IPS-20b (cell line): ENCODE results near the gene TMEM151B.
"Not testable (repeated sequence)": the region's sequence is repeated elsewhere in the genome, so short reads cannot be mapped to it uniquely, and the experiment has no call there.

Experiments
- H3K27ac ChIP-seq: one replicate; pipeline ENCODE4 v1.5.1; 2013; ENCODE audit warnings: low read length
- H3K27me3 ChIP-seq: 2 replicates; pipeline ENCODE4 v1.6.1; 2013; ENCODE audit warnings: mild to moderate bottlenecking, low read length, inconsistent platforms; ENCODE audit not compliant: insufficient read depth
- H3K36me3 ChIP-seq: 2 replicates; pipeline ENCODE4 v1.6.1; 2013; ENCODE audit warnings: low read depth, mild to moderate bottlenecking, inconsistent platforms, low read length, moderate library complexity; ENCODE audit not compliant: insufficient read depth
- H3K4me1 ChIP-seq: 2 replicates; pipeline ENCODE4 v1.6.1; 2013; ENCODE audit warnings: mild to moderate bottlenecking, control low read depth, inconsistent platforms, low read length, moderate library complexity; ENCODE audit not compliant: insufficient read depth
- H3K4me3 ChIP-seq: 2 replicates; pipeline ENCODE4 v1.5.1; 2013; ENCODE audit warnings: mild to moderate bottlenecking, low read length, inconsistent platforms
- H3K9ac ChIP-seq: 2 replicates; pipeline ENCODE4 v1.6.1; 2013; ENCODE audit warnings: low read depth, mild to moderate bottlenecking, inconsistent platforms, low read length, moderate library complexity
- H3K9me3 ChIP-seq: 2 replicates; pipeline ENCODE4 v1.6.1; 2013; ENCODE audit warnings: mild to moderate bottlenecking, low read depth, low read length, inconsistent platforms; ENCODE audit not compliant: insufficient read depth

The TMEM151B gene

DNA sequence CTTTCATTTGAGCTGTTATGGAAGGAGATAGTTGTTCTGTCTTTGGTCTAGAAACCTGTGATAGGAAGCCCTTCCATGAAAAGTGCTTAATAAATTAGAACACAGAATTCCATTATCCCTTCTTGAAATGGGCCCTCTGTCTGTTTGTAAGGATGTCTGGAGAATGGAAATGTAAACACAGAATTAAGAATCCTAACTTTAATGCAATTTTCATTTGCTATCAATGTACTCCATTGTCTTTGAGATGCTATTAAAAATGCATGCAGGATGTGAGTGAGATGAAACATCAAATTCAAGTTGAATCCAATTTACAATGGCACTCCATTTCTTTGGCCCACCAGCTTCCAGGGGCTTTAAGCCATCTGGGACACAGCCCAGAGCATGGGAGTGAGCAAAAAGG is 56.8 kb downstream of the TMEM151B start:
- Histone ChIP-seq H3K27me3 (peaks cover 6% of the 10 kb centered on the region; the same call in 1 of the 2 replicates), H3K4me1 (peaks cover 14% of the 10 kb centered on the region; the same call in 1 of the 2 replicates), H3K27ac (no peak overlapping the region), H3K4me3 (no peak overlapping the region), H3K36me3 (no peaks in the 10 kb centered on the region), H3K9ac (no peak overlapping the region), H3K9me3 (no peaks in the 10 kb centered on the region)

DNA sequence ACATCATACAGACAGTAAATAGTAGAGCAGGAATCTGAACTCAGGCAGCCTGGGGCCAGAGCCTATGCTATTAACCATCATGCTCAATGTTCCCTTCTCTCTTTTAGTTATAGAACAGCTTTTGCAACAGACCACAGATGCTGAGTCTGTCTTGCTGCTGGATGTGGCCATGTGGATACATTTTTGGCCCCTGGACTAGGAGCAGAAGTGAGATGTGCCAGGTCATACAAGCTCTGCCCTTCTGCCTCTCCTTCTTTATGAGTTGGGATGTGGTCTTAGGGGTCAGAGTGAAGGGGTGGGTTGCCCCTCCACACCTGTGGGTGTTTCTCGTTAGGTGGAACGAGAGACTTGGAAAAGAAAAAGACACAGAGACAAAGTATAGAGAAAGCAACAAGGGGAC is 57.5 kb downstream of the TMEM151B start:
- Histone ChIP-seq H3K27me3 (peaks cover 6% of the 10 kb centered on the region; the same call in 1 of the 2 replicates), H3K27ac (no peak overlapping the region), H3K36me3 (no peaks in the 10 kb centered on the region), H3K9me3 (no peaks in the 10 kb centered on the region), H3K4me1 (peaks cover 14% of the 10 kb centered on the region; the same call in 1 of the 2 replicates), H3K9ac (peak overlapping the region; percentile 37; the same call in 1 of the 2 replicates), H3K4me3 (peak overlapping the region; percentile 48; the same call in 1 of the 2 replicates)

DNA sequence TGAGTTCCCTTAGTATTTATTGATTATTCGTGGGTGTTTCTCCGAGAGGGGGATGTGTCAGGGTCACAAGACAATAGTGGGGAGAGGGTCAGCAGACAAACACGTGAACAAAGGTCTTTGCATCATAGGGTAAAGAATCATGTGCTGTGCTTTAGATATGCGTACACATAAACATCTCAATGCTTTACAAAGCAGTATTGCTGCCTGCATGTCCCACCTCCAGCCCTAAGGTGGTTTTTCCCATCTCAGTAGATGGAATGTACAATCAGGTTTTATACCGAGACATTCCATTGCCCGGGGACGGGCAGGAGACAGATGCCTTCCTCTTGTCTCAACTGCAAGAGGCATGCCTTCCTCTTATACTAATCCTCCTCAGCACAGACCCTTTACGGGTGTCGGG is 58.0 kb downstream of the TMEM151B start:
- Histone ChIP-seq H3K9ac (peak overlapping the region; percentile 37; the same call in 1 of the 2 replicates), H3K4me3 (peak overlapping the region; percentile 48; the same call in 1 of the 2 replicates), H3K4me1 (peaks cover 14% of the 10 kb centered on the region; the same call in 1 of the 2 replicates)
- H3K36me3 ChIP-seq, H3K27me3 ChIP-seq, H3K9me3 ChIP-seq, H3K27ac ChIP-seq: not testable (repeated sequence)

DNA sequence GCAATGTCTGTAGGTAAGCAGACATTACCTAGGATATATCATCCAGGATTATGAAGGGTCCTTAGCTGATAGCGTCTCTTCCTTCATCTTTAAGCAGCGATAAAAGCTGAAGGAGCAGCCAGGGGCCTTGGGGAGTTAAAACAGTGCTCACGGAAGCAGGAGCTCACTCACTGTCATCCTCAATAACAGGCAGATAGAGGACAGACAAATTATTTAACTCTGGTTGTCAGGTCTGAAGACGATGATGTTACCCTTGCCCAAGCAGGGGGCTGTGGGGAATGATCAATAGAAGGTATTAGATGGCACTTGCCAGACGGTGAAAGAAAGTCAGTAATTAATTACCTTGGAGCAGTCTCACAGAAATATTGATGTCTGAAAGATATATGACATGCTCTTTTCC is 59.6 kb downstream of the TMEM151B start:
- Histone ChIP-seq H3K9me3 (no peaks in the 10 kb centered on the region), H3K36me3 (no peaks in the 10 kb centered on the region), H3K4me3 (no peak overlapping the region), H3K27me3 (peaks cover 6% of the 10 kb centered on the region; the same call in 1 of the 2 replicates), H3K27ac (no peak overlapping the region), H3K9ac (no peak overlapping the region), H3K4me1 (peaks cover 14% of the 10 kb centered on the region; the same call in 1 of the 2 replicates)

DNA sequence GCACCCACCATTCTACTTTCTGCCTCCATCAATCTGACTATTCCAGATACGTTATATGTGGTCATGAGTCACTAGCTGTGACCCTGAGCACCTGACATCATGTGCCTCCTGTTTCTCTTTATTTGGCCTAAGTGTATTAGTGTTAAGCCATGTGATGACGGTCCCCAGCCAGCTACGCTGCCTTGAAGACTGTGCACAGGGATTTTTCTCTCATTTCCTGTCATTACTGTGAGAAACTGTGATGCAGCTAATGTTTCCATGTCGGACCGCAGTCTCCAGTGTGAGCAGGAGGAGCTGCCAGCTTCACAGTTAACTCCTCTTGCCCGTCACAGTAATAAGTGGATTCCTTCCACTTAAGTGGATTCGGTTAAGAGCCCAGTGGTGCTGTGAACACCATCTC is 62.3 kb downstream of the TMEM151B start:
- peaks cover 6% of the 10 kb centered on the region; the same call in 1 of the 2 replicates for H3K27me3 ChIP-seq

DNA sequence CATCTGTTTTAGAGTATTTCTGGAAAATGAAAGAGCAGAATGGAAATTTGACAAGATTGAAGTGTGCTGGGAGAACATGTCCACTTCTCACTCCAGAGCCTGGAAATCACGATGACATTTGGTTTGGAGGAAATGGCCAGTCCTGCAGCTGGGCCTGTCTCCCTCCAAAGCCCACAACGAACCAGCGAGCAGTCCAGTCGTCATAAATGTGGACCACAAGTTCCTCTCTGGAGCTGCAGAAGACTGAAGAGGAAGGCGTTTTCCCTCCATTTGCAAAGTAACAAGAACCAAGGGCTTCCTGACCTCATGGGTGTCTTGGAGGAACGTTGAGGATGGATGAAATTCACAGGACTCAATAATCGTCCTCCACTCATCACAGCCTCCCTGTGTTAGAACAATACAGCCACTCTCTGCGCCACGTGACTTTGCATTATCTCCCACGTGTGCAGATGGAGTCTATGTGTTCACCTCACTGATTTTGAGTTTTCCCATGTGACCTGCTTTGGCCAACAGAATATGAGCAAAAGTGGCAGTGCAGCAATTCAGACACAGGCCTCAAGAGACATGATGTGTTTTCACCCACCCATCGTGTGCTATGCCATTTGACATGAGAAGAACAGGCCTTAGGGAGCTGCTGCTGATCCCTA is 63.1 kb downstream of the TMEM151B start:
- H3K27ac ChIP-seq, result no peak overlapping the region
- peaks cover 6% of the 10 kb centered on the region; the same call in 1 of the 2 replicates for H3K27me3 ChIP-seq
- H3K4me3 ChIP-seq, result no peak overlapping the region
- H3K9ac ChIP-seq, result no peak overlapping the region
- H3K9me3 ChIP-seq, result no peaks in the 10 kb centered on the region
- H3K4me1 ChIP-seq, result 0 out of 2 replicates have a peak, but pooled peaks cover 5% of the 10 kb centered on the region
- no peaks in the 10 kb centered on the region for H3K36me3 ChIP-seq

More for the DNA sequence above, 62.3 kb downstream of the TMEM151B start:
- no peak overlapping the region for H3K9ac ChIP-seq
- H3K27ac ChIP-seq, result no peak overlapping the region
- H3K9me3 ChIP-seq, result no peaks in the 10 kb centered on the region
- no peak overlapping the region for H3K4me3 ChIP-seq
- no peaks in the 10 kb centered on the region for H3K36me3 ChIP-seq
- peaks cover 12% of the 10 kb centered on the region; the same call in 1 of the 2 replicates for H3K4me1 ChIP-seq

DNA sequence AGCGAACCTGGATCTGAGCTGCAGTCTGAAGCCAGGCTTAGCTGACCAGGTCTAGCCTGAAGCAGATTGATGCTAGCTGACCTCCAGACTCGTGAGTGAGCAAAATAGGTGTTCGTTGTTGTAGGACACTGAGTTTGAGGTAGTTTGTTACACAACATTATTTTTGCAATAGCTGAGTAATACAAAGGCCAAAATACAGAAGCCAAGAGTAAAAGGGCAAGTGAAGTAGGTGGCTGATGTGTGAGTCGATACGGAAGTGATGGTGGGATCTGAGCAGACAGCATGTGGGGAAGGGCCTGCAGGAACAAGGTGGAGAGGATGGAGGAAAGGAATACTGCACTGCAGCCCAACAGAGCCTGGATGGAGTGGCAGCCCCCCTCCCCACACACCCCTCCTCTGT is 63.7 kb downstream of the TMEM151B start:
- Histone ChIP-seq H3K9me3 (no peaks in the 10 kb centered on the region), H3K36me3 (no peaks in the 10 kb centered on the region), H3K9ac (no peak overlapping the region), H3K4me3 (no peak overlapping the region), H3K27ac (no peak overlapping the region), H3K27me3 (peaks cover 6% of the 10 kb centered on the region; the same call in 1 of the 2 replicates), H3K4me1 (0 out of 2 replicates have a peak, but pooled peaks cover 5% of the 10 kb centered on the region)

DNA sequence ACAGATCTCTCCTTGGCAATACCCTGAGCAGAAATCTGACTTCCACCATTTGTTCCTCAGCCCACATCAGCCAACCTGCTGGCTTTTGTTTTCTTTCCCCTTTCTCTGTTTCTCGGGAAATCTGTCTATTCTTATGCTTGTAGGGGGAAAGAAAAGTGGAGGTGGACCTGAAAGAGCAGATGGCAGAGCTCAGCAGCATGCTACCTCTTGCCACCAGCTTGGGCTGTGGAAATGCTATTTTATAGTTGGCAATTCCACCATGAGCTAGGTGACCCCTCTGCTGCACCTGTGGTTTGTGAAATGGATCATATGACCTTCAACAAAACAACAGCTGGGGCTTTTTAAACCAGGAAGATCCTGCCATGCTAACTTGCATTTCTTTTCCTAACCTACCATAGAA is 65.4 kb downstream of the TMEM151B start:
- H3K36me3 ChIP-seq, result no peaks in the 10 kb centered on the region
- H3K4me3 ChIP-seq, result no peak overlapping the region
- no peaks in the 10 kb centered on the region for H3K9me3 ChIP-seq
- 0 out of 2 replicates have a peak, but pooled peaks cover 5% of the 10 kb centered on the region for H3K4me1 ChIP-seq
- no peaks in the 10 kb centered on the region for H3K27me3 ChIP-seq
- no peak overlapping the region for H3K27ac ChIP-seq
- no peak overlapping the region for H3K9ac ChIP-seq

DNA sequence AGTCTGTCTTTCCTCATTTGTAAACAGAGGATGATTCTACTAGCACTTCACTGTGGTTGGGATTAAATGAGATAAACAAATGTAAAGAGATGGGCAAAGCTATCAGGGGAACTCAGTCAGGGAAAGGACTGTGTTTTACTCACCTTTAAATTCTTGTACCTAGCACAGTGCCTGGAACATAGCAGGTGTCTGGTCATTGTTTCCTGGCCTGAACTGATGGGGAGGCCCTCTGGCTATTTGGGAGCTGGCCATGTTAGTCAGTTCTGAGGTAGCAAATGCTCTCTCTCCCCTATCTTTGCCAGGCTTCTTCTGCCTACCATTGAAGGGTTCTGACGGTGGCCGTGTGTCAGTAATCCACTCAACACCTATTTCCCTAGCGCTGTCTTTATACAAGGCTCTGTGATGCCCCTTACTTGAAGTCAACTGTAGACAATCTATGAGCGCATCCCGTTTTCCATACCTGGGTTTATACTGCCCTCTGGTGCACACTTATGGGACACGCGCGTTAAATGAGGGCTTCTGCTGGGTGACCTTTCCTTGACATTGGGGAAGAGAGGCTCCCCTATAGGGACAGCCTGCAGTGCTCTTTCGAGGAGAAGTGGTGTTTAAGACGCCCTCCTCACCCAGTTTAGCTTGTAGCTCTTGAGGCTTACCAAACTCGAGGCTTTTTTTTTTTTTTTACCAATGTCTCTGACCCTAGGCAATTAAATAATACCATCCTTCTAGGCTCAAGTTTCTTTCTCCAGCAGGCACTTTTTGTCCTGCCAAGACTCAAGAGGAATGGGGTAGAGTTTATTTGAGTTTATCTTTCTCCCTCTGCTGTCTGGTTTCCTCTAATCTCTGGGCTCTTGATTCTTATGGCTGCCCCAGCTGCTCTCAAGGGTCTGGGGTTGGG is 68.2 kb downstream of the TMEM151B start:
- Histone ChIP-seq H3K4me1 (0 out of 2 replicates have a peak, but pooled peaks cover 5% of the 10 kb centered on the region), H3K9me3 (no peaks in the 10 kb centered on the region), H3K36me3 (no peaks in the 10 kb centered on the region), H3K9ac (no peak overlapping the region), H3K4me3 (no peak overlapping the region), H3K27ac (no peak overlapping the region), H3K27me3 (peaks cover 15% of the 10 kb centered on the region; the same call in 1 of the 2 replicates)

DNA sequence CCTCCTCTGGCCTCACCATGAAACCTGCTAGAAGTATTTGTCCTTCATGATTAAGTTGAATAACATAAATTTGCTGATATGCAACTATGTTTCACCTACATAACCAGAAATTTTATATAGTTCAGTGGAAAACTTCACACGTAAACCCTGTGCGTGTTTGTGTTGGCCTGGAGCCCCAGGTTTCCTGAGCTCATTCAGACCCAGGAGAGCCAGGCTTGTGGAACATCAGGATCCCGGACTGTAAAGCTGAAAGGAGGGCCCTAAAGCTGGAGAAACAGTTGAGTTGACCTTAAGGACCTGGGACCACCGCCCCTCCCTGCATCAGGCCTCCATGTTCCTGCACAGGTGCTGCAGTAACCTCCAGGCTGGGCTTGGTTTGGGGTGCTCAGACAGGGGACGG is 69.1 kb downstream of the TMEM151B start:
- no peaks in the 10 kb centered on the region for H3K9me3 ChIP-seq
- no peaks in the 10 kb centered on the region for H3K36me3 ChIP-seq
- H3K9ac ChIP-seq, result no peak overlapping the region
- H3K27ac ChIP-seq, result no peak overlapping the region
- H3K4me3 ChIP-seq, result no peak overlapping the region
- H3K27me3 ChIP-seq, result peaks cover 21% of the 10 kb centered on the region
- 0 out of 2 replicates have a peak, but pooled peaks cover 5% of the 10 kb centered on the region for H3K4me1 ChIP-seq

DNA sequence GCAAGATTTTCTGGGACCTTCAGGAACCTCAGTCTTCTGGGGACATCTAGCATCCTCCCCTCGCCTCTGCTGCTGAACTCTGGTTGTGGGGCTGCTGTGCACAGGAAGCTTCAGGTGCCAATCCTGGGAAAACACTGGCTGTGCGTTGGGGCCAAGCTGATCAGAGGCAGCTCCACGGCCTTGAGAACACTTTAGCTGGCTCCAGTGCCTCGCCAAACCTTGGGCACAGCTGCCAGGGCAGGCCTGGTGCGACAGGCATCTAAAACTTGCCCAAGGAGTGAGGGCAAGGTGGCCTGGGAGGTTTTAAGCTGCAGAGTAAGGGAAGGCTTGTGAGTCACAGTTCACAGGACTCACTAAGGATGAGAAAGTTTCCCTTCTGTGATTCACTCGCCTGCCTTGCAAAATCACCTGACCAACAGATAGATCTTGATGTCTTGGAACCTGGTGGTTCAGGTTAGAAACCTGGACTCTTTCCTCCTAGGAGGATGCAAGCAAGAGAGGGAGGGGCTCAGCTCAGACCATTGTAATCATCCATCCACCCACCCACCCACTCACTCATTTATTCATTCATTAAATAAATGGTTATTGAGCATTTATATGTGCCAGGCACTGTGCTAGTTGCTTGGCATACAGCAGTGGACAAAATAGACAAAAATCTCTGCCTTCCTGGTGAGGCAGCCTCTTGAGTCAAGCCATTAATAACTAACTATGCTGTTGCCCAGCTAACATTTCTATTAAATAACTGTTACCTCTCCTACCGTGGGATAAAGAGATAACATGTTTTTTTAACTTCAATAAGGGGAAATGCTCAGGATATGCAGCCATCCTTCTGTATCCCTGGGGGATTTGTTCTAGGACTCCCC is 69.7 kb downstream of the TMEM151B start:
- Histone ChIP-seq H3K4me3 (no peak overlapping the region), H3K27me3 (peaks cover 21% of the 10 kb centered on the region), H3K36me3 (no peaks in the 10 kb centered on the region), H3K9me3 (no peaks in the 10 kb centered on the region), H3K4me1 (0 out of 2 replicates have a peak, but pooled peaks cover 5% of the 10 kb centered on the region), H3K27ac (no peak overlapping the region), H3K9ac (no peak overlapping the region)
